Panc1 (cell line): Measurements from ENCODE around the gene ZMYND10. TPM values are rescaled to one million over a fixed set of nuclear protein-coding genes. Genes with fewer than 3 reads are reported as not detected.

ENCODE experiments used
- ATAC-seq: fragments of 200-7000 bp; cut with Tn5 transposase; 2 replicates; pipeline ENCODE4 v1.9.1; 2020; ENCODE audit warnings: mild to moderate bottlenecking, moderate library complexity
- BruUV-seq: library from RNA; stranded (reverse); fragments of 400-500 nt; replicated peaks from 2 replicates; lab custom pipeline; 2021; lab: Mats Ljungman, UMichigan
- CTCF ChIA-PET: fragments of 300-600 bp; sonication (Branson Sonifier 250); formaldehyde crosslinking; loops from one replicate; lab custom pipeline; 2022; ENCODE audit warnings: antibody characterized with exemption; lab: Charles Lee
- POLR2A ChIA-PET: fragments of 300-600 bp; sonication (Branson Sonifier 250); formaldehyde crosslinking; loops from one replicate; lab custom pipeline; 2022; ENCODE audit warnings: antibody characterized with exemption; lab: Charles Lee
- DNase-seq: peaks from one replicate; pipeline ENCODE4 v3.0.0-alpha.2; 2010; ENCODE audit warnings: low read depth, low spot score
- H3K27ac ChIP-seq: 2 replicates; pipeline ENCODE4 v1.5.1; 2011; ENCODE audit warnings: mild to moderate bottlenecking, low read length, inconsistent platforms
- H3K27me3 ChIP-seq: fragments of 200-500 bp; sonication (Bioruptor generic); 2 replicates; pipeline ENCODE4 v1.6.0; 2014; ENCODE audit warnings: low read length, inconsistent platforms; ENCODE audit not compliant: control insufficient read depth, insufficient read depth
- H3K36me3 ChIP-seq: fragments of 200-500 bp; sonication (Bioruptor generic); 2 replicates; pipeline ENCODE4 v1.5.1; 2014; ENCODE audit warnings: inconsistent platforms, mild to moderate bottlenecking, low read length, moderate library complexity; ENCODE audit not compliant: control insufficient read depth, insufficient read depth
- H3K4me1 ChIP-seq: 2 replicates; pipeline ENCODE4 v1.5.1; 2011; ENCODE audit warnings: inconsistent platforms, mild to moderate bottlenecking, low read length, moderate library complexity; ENCODE audit not compliant: control insufficient read depth, insufficient read depth
- H3K4me3 ChIP-seq, 2 experiments: 2 replicates each; pipeline ENCODE4 v1.5.1; 2011 to 2012; ENCODE audit warnings: low read depth in 2 of 2, low read length in 2 of 2, mild to moderate bottlenecking in 2 of 2, inconsistent platforms in 1 of 2, moderate library complexity in 1 of 2
- H3K9me3 ChIP-seq: fragments of 200-500 bp; sonication (Bioruptor generic); 2 replicates; pipeline ENCODE4 v1.5.1; 2014; ENCODE audit warnings: low read depth, mild to moderate bottlenecking, inconsistent platforms, low read length, moderate library complexity; ENCODE audit not compliant: control insufficient read depth, insufficient read depth
- POLR2AphosphoS5 ChIP-seq: IDR thresholded peaks from 2 replicates; pipeline ENCODE4 v1.6.1; 2012; ENCODE audit warnings: mild to moderate bottlenecking, low read depth, low read length, moderate library complexity
- SIN3A ChIP-seq: IDR thresholded peaks from 2 replicates; pipeline ENCODE4 v1.6.1; 2012; ENCODE audit warnings: low read depth, mild to moderate bottlenecking, low read length, moderate library complexity, borderline replicate concordance; ENCODE audit not compliant: insufficient read depth
- TCF7L2 ChIP-seq: IDR thresholded peaks from 2 replicates; pipeline ENCODE4 v1.6.1; 2011; ENCODE audit warnings: mild to moderate bottlenecking, low read depth, low read length, inconsistent platforms
- in situ Hi-C: cut with HindIII; loops from 2 replicates; pipeline ENCODE4 v1.10.0; 2016; ENCODE audit warnings: low sequenced_read_pairs, low pct_unique_long_range_greater_than_20kb
- intact Hi-C: fragments of 100-400 bp; cut with micrococcal nuclease; formaldehyde crosslinking; loops from one replicate; pipeline ENCODE4 v1.10.0; 2022; ENCODE audit not compliant: unreplicated experiment
- total RNA-seq: library from RNA; stranded (reverse); gene quantifications from one replicate; pipeline ENCODE4 v1.2.1, GENCODE V29; 2021; ENCODE audit not compliant: unreplicated experiment
- TF ChIP-seq, protein P1 (sequence below): fragments of 450-650 bp; IDR thresholded peaks from 2 replicates; pipeline ENCODE4 v1.5.1; 2017; ENCODE audit warnings: mild to moderate bottlenecking
- TF ChIP-seq, protein P2 (sequence below), 2 experiments: IDR thresholded peaks; 2 replicates each; pipeline ENCODE4 v1.6.1; 2011 to 2012; ENCODE audit warnings: low read depth in 2 of 2, control low read depth in 1 of 2, low read length in 1 of 2, mild to moderate bottlenecking in 1 of 2, moderate library complexity in 1 of 2; ENCODE audit not compliant: insufficient read depth in 1 of 2

ZMYND10 gene
- total RNA-seq, 1 experiment from 2014 or later, result 3.6 TPM

DNA sequence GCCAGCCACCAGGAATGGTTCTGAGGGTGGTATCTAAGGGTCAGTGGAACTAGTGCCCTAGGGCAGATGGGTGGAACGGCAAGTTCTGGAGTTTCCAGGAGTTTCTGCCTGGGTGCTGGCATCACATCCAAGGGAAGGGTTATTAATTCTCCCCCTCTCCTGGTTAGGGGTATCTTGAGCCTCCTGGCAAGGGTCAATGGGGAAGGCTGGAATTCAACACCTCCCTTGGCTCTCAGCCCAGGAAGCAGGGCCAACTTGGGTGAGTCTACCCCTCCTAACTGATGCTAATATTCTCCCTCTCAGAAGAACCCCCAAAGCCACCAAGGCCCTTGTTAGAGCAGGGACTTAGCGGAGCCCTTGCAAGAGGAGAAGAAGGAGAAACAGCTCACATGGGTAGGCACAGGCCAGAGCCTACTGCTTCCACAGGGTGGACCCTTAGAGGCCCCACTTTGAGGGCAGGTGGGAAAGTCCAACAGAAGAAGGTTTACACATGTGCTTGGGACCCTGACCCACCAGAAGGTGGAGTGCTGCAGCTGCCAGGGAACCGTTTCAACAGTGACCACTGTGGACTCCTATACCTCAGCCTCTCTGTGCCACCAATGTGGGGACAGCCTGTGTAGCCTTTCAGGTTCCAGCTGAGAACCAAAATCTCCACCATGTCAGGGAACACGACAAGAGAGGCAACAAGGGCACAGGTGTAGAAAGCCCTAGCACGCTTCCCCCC is 10.5 kb upstream of the ZMYND10 start:
- intact Hi-C loops, result no loop called here
- POLR2A ChIA-PET, result no interaction called here

DNA sequence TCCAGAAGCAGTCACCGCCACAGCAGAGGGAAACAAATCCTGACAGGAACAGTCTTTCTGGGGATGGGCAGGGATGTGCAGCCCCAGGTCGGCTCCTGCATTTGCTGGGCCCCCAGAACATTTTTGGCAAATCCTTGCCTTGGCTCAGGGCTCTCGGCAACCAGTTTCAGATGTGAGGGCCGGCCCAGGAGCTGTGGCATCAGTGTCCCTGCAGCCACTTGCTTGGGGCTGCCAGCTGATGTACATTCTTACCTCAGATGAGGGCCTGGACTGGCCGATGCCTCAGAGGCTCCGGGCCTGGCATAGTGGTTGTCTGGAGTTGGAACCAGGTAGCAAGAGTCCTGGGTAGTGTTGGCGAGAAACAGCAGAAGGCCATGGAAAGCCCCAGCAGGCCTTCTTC is 9.3 kb upstream of the ZMYND10 start:
- ChIA-PET CTCF (interaction anchor here (0.5 kb wide), 1 partner anchor 10 kb away, joined by 4 read pairs; no protein-coding TSS in a partner anchor), POLR2A (no interaction called here)
- BruUV-seq, result no TSS peak
- H3K4me1 ChIP-seq, result peaks cover 17% of the 10 kb centered on the region
- H3K36me3 ChIP-seq, result peaks cover 2% of the 10 kb centered on the region; the same call in 1 of the 2 replicates
- H3K27me3 ChIP-seq, result no peaks in the 10 kb centered on the region
- intact Hi-C loops (no loop called here), in situ Hi-C loops (no loop called here)
- H3K27ac ChIP-seq, result no peak overlapping the region
- no peak for TF ChIP-seq TCF7L2
- no peak for TF ChIP-seq SIN3A
- TF ChIP-seq POLR2AphosphoS5, result no peak
- TF ChIP-seq, protein P1, sequence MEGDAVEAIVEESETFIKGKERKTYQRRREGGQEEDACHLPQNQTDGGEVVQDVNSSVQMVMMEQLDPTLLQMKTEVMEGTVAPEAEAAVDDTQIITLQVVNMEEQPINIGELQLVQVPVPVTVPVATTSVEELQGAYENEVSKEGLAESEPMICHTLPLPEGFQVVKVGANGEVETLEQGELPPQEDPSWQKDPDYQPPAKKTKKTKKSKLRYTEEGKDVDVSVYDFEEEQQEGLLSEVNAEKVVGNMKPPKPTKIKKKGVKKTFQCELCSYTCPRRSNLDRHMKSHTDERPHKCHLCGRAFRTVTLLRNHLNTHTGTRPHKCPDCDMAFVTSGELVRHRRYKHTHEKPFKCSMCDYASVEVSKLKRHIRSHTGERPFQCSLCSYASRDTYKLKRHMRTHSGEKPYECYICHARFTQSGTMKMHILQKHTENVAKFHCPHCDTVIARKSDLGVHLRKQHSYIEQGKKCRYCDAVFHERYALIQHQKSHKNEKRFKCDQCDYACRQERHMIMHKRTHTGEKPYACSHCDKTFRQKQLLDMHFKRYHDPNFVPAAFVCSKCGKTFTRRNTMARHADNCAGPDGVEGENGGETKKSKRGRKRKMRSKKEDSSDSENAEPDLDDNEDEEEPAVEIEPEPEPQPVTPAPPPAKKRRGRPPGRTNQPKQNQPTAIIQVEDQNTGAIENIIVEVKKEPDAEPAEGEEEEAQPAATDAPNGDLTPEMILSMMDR, result no peak
- TF ChIP-seq, protein P2, sequence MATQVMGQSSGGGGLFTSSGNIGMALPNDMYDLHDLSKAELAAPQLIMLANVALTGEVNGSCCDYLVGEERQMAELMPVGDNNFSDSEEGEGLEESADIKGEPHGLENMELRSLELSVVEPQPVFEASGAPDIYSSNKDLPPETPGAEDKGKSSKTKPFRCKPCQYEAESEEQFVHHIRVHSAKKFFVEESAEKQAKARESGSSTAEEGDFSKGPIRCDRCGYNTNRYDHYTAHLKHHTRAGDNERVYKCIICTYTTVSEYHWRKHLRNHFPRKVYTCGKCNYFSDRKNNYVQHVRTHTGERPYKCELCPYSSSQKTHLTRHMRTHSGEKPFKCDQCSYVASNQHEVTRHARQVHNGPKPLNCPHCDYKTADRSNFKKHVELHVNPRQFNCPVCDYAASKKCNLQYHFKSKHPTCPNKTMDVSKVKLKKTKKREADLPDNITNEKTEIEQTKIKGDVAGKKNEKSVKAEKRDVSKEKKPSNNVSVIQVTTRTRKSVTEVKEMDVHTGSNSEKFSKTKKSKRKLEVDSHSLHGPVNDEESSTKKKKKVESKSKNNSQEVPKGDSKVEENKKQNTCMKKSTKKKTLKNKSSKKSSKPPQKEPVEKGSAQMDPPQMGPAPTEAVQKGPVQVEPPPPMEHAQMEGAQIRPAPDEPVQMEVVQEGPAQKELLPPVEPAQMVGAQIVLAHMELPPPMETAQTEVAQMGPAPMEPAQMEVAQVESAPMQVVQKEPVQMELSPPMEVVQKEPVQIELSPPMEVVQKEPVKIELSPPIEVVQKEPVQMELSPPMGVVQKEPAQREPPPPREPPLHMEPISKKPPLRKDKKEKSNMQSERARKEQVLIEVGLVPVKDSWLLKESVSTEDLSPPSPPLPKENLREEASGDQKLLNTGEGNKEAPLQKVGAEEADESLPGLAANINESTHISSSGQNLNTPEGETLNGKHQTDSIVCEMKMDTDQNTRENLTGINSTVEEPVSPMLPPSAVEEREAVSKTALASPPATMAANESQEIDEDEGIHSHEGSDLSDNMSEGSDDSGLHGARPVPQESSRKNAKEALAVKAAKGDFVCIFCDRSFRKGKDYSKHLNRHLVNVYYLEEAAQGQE (IDR thresholded peaks at IDR 0.05; ENCODE audit: insufficient read depth in 1 of 2, low read depth in 2 of 2, low read length in 1 of 2), result no peak
- no peaks in the 10 kb centered on the region for H3K9me3 ChIP-seq
- DNase-seq, result no peak
- no peak overlapping the region for H3K4me3 ChIP-seq
- ATAC-seq, result no peak

More for the DNA sequence above, 10.5 kb upstream of the ZMYND10 start:
- Histone ChIP-seq H3K4me3 (no peak overlapping the region; a peak in 2 of 4 replicates), H3K36me3 (no peaks in the 10 kb centered on the region), H3K27me3 (no peaks in the 10 kb centered on the region), H3K27ac (no peak overlapping the region), H3K4me1 (peaks cover 17% of the 10 kb centered on the region), H3K9me3 (no peaks in the 10 kb centered on the region)
- in situ Hi-C loops, result no loop called here
- BruUV-seq, result no TSS peak
- CTCF ChIA-PET, result interaction anchor here (2.0 kb wide), 1 partner anchor 8 kb away, joined by 5 read pairs; no protein-coding TSS in a partner anchor
- DNase-seq, result no peak
- ATAC-seq, result no peak
- TF ChIP-seq, protein P2 (IDR thresholded peaks at IDR 0.05; ENCODE audit: insufficient read depth in 1 of 2, low read depth in 2 of 2, low read length in 1 of 2), result no peak
- TF ChIP-seq TCF7L2 (no peak), POLR2AphosphoS5 (no peak), SIN3A (no peak)
- TF ChIP-seq, protein P1, result no peak; the same call in 1 of the 2 replicates
